KMS-11 (cell line): Measurements from ENCODE around the gene FTH1.

ENCODE experiments used
- H2AFZ ChIP-seq: fragments of 200-600 bp; sonication (generic); 2 replicates; pipeline ENCODE4 v1.6.1; 2016; ENCODE audit warnings: antibody characterized with exemption, mixed run types, low read depth
- H3K27ac ChIP-seq: fragments of 200-600 bp; sonication (generic); 2 replicates; pipeline ENCODE4 v1.6.1; 2016; ENCODE audit warnings: mild to moderate bottlenecking, mixed run types
- H3K27me3 ChIP-seq: fragments of 200-600 bp; sonication (generic); 2 replicates; pipeline ENCODE4 v1.6.1; 2017; ENCODE audit warnings: mild to moderate bottlenecking, low read depth, mixed run types, moderate library complexity; ENCODE audit not compliant: insufficient read depth
- H3K36me3 ChIP-seq: fragments of 200-600 bp; sonication (generic); 2 replicates; pipeline ENCODE4 v1.6.1; 2017; ENCODE audit warnings: mild to moderate bottlenecking, mixed run types; ENCODE audit not compliant: insufficient read depth
- H3K4me1 ChIP-seq: fragments of 200-600 bp; sonication (generic); 2 replicates; pipeline ENCODE4 v1.6.1; 2016; ENCODE audit warnings: mild to moderate bottlenecking, low read depth, mixed run types; ENCODE audit not compliant: poor library complexity, severe bottlenecking
- H3K4me2 ChIP-seq: fragments of 200-600 bp; sonication (generic); 2 replicates; pipeline ENCODE4 v1.7.0; 2016; ENCODE audit warnings: mild to moderate bottlenecking, mixed run types
- H3K4me3 ChIP-seq: fragments of 200-600 bp; sonication (generic); IDR thresholded peaks from 2 replicates; pipeline ENCODE4 v1.6.1; 2017; ENCODE audit warnings: low read depth, low read length, mixed read lengths; ENCODE audit not compliant: insufficient read depth
- H3K79me2 ChIP-seq: fragments of 200-600 bp; sonication (generic); 2 replicates; pipeline ENCODE4 v1.6.1; 2016; ENCODE audit warnings: low read depth, mixed run types; ENCODE audit not compliant: insufficient read depth
- H3K9ac ChIP-seq: fragments of 200-600 bp; sonication (generic); 2 replicates; pipeline ENCODE4 v1.6.1; 2016; ENCODE audit warnings: mild to moderate bottlenecking, mixed run types
- H4K20me1 ChIP-seq: fragments of 200-600 bp; sonication (generic); 2 replicates; pipeline ENCODE4 v1.6.1; 2016; ENCODE audit warnings: mild to moderate bottlenecking, mixed run types; ENCODE audit not compliant: insufficient read depth
- CTCF ChIP-seq: fragments of 200-600 bp; sonication (generic); conservative IDR thresholded peaks from 2 replicates; pipeline ENCODE4 v1.6.1; 2017; ENCODE audit warnings: low read depth, mild to moderate bottlenecking, antibody characterized with exemption, low read length, moderate library complexity, mixed read lengths

Gene FTH1

GRCh38 chr11:61976420-61976800 lies 9.0 kb upstream of the FTH1 start:
- Histone ChIP-seq H4K20me1 (no peaks in the 10 kb centered on the region), H3K9ac (no peak overlapping the region), H3K4me3 (no peak overlapping the region), H3K27ac (no peak overlapping the region), H3K36me3 (no peaks in the 10 kb centered on the region), H3K4me2 (no peak overlapping the region), H2AFZ (no peak overlapping the region), H3K79me2 (no peaks in the 10 kb centered on the region), H3K27me3 (no peaks in the 10 kb centered on the region), H3K4me1 (peaks cover 26% of the 10 kb centered on the region)
- no peak for TF ChIP-seq CTCF

- Histone ChIP-seq H3K4me1 (peaks cover 31% of the 10 kb centered on the region), H3K4me3 (no peak overlapping the region), H3K36me3 (no peaks in the 10 kb centered on the region), H3K79me2 (no peaks in the 10 kb centered on the region), H3K4me2 (no peak overlapping the region), H3K27me3 (no peaks in the 10 kb centered on the region), H3K9ac (no peak overlapping the region), H3K27ac (no peak overlapping the region), H4K20me1 (no peaks in the 10 kb centered on the region), H2AFZ (no peak overlapping the region)
- no peak for TF ChIP-seq CTCF
Measured at GRCh38 chr11:61975638-61976419, 8.4 kb upstream of the FTH1 start.

DNA sequence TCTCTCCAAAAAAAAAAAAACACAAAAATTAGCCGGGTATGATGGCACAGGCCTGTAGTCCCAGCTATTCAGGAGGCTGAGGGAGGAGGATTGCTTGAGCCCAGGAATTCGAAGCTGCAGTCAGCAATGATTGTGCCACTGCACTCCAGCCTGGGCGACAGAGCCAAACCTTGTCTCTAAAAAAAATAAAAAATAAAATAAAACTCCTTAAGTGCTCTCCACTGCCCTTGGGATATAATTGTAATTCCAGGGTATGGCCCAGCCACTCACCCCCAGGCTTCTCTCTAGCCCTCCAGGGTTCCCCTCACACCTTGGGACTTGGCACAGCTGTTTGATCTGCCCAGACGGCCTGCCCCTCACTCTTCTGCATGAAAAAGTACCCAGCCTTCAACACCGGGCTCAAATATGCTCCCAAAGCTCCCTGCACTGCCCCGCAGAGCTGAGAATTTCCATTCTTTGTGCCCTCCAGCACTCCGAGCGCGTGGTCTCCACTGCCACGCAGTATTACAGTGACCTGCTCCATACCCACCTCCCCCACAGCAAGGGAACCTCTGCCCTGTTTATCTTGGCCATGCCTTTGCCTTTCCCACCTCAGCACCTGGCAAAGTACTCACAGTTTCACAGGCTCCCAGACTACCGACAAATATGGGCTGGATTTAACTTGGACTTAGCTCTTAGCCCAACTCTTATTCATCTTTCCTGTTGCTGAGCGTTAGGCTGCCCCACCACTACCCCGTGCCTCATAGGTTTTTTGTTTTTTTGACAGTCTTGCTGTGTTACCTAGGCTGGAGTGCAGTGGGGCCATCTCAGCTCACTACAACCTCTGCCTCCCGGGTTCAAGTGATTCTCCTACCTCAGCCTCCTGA lies 7.6 kb upstream of the FTH1 start:
- Histone ChIP-seq H3K36me3 (no peaks in the 10 kb centered on the region), H3K4me2 (no peak overlapping the region), H3K79me2 (no peaks in the 10 kb centered on the region), H3K27ac (no peak overlapping the region), H2AFZ (no peak overlapping the region), H3K9ac (no peak overlapping the region), H4K20me1 (no peaks in the 10 kb centered on the region), H3K27me3 (no peaks in the 10 kb centered on the region), H3K4me1 (peaks cover 34% of the 10 kb centered on the region), H3K4me3 (no peak overlapping the region)
- no peak for TF ChIP-seq CTCF

GRCh38 chr11:61973476-61974162 lies 6.2 kb upstream of the FTH1 start:
- Histone ChIP-seq H2AFZ (no peak overlapping the region), H3K9ac (no peak overlapping the region; the same call in 1 of the 2 replicates), H3K79me2 (no peaks in the 10 kb centered on the region), H3K36me3 (no peaks in the 10 kb centered on the region), H3K27me3 (no peaks in the 10 kb centered on the region), H4K20me1 (no peaks in the 10 kb centered on the region), H3K4me3 (no peak overlapping the region), H3K4me2 (0 out of 2 replicates have a peak overlapping the region, but pooled peaks have one; percentile 41), H3K27ac (peak overlapping the region; percentile 53; the same call in 1 of the 2 replicates), H3K4me1 (peaks cover 42% of the 10 kb centered on the region)
- no peak for TF ChIP-seq CTCF
